ENCODE results near the gene SLX4. TPM values are rescaled to one million over a fixed set of nuclear protein-coding genes. Genes with fewer than 3 reads are reported as not detected.

SLX4 gene
- polyA plus RNA-seq, 3 donors, result 3.9 to 4.6 (median 4.0) TPM

- DNase-seq (ENCODE audit: low read depth in 3 of 3, low spot score in 2 of 3), result no peak
These were observed 27.9 kb downstream of the SLX4 start for GRCh38 chr16:3583303-3584038.

- DNase-seq (ENCODE audit: low read depth in 3 of 3, low spot score in 2 of 3), result no peak
These were observed 28.9 kb downstream of the SLX4 start for GRCh38 chr16:3582276-3583165.

GRCh38 chr16:3581392-3581791 is 30.0 kb downstream of the SLX4 start:
- no peak for DNase-seq (ENCODE audit: low read depth in 3 of 3, low spot score in 2 of 3)

- DNase-seq (ENCODE audit: low read depth in 3 of 3, low spot score in 2 of 3), result no peak
These were observed 30.7 kb downstream of the SLX4 start for GRCh38 chr16:3580686-3581085.

- no peak for DNase-seq (ENCODE audit: low read depth in 3 of 3, low spot score in 2 of 3)
These were observed 31.2 kb downstream of the SLX4 start for GRCh38 chr16:3580251-3580651.

GRCh38 chr16:3579776-3580175 is 31.6 kb downstream of the SLX4 start:
- DNase-seq (ENCODE audit: low read depth in 3 of 3, low spot score in 2 of 3), result no peak

- no peak for DNase-seq (ENCODE audit: low read depth in 3 of 3, low spot score in 2 of 3)
These were observed 32.5 kb downstream of the SLX4 start for GRCh38 chr16:3578610-3579551.

- no peak for DNase-seq (ENCODE audit: low read depth in 3 of 3, low spot score in 2 of 3)
These were observed 33.3 kb downstream of the SLX4 start for GRCh38 chr16:3578121-3578520.

GRCh38 chr16:3577302-3577752 is 34.1 kb downstream of the SLX4 start, which contains the start of gene NLRC3:
Gene NLRC3 (minus strand): TSS chr16:3577403. CDS start chr16:3565036, 12,367 bp downstream.
- no peak for DNase-seq (ENCODE audit: low read depth in 3 of 3, low spot score in 2 of 3)

- DNase-seq (ENCODE audit: low read depth in 3 of 3, low spot score in 2 of 3), result no peak
These were observed 35.2 kb downstream of the SLX4 start for GRCh38 chr16:3576211-3576610.

- DNase-seq (ENCODE audit: low read depth in 3 of 3, low spot score in 2 of 3), result no peak
These were observed 35.9 kb downstream of the SLX4 start for GRCh38 chr16:3575491-3575890.

GRCh38 chr16:3574195-3574594 is 37.2 kb downstream of the SLX4 start:
- no peak for DNase-seq (ENCODE audit: low read depth in 3 of 3, low spot score in 2 of 3)

- DNase-seq (ENCODE audit: low read depth in 3 of 3, low spot score in 2 of 3), result no peak
These were observed 38.1 kb downstream of the SLX4 start for GRCh38 chr16:3573146-3573815.

GRCh38 chr16:3570420-3571062 is 40.9 kb downstream of the SLX4 start:
- DNase-seq (ENCODE audit: low read depth in 3 of 3, low spot score in 2 of 3), result no peak

- no peak for DNase-seq (ENCODE audit: low read depth in 3 of 3, low spot score in 2 of 3)
These were observed 41.6 kb downstream of the SLX4 start for GRCh38 chr16:3569851-3570250.

- DNase-seq (ENCODE audit: low read depth in 3 of 3, low spot score in 2 of 3), result no peak
These were observed 44.4 kb downstream of the SLX4 start for GRCh38 chr16:3566990-3567389.

GRCh38 chr16:3564889-3565141 is 46.6 kb downstream of the SLX4 start:
- DNase-seq (ENCODE audit: low read depth in 3 of 3, low spot score in 2 of 3), result no peak

- no peak for DNase-seq (ENCODE audit: low read depth in 3 of 3, low spot score in 2 of 3)
These were observed 47.1 kb downstream of the SLX4 start for GRCh38 chr16:3564130-3564888.

- DNase-seq (ENCODE audit: low read depth in 3 of 3, low spot score in 2 of 3), result no peak
These were observed 48.4 kb downstream of the SLX4 start for GRCh38 chr16:3562914-3563480.
